Stimulated activated CD8-positive, alpha-beta memory T cell treated with anti-CD3 and anti-CD28 coated beads, Interleukin-12 subunit alpha, Interleukin-12 subunit beta, amount 100 ng/mL, for 1 hour (primary cell): ENCODE results near the gene FHAD1.

Source experiments
- DNase-seq: peaks from one replicate; pipeline ENCODE4 v3.0.0-alpha.2; 2020; ENCODE audit warnings: low read depth

FHAD1 gene

DNA sequence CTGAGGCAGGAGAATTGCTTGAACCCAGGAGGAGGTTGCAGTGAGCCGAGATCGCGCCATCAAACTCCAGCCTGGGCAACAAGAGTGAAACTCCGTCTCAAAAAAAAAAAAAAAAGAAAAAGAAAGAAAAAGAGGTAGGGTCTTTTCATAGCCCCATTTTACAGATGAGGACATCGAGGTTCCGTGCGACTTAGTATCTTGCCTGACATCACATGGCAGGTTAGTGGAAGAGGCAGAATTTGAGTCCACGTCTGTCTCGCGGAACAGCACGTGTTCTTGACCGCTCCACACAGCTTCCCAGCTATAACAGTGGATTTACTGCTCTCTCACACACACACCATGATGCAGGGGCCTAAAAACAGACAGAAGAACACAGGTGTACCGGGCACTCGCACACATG lies 192.3 kb downstream of the FHAD1 start:
- no peak for DNase-seq

DNA sequence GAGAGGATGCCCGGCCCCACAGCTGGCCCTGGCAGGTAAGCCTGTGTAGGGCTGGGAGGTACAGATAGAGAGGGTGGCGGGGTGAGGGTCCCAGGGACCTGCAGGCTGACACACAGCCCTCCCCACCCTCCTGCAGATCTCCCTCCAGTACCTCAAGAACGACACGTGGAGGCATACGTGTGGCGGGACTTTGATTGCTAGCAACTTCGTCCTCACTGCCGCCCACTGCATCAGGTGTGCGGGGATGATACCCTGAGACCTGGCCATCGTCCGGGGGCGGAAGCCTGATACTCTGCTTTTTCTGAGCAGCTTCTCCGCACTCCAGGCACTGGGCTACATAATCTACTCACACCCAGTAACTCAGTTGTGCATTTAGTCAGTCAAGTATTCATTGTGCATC lies 193.3 kb downstream of the FHAD1 start:
- no peak for DNase-seq

DNA sequence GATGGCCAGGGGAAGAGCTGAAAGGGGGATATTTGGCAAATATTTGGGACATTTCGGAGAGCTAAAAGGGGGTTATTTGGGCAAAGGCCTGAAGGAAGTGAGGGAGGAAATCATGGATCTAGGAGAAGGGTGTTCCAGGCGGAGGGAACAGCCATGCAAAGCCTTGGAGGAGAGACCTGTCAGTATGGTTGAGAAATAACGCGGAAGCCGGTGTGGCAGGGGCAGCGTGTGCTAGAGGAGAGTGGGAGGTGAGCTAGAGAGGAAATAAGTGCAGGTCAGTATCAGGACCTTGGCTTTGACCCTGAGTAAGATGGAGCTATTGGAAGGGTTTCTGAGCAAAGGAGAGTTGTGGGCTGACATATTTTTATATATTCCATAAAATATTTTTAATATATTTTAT lies 194.2 kb downstream of the FHAD1 start:
- DNase-seq = no peak

DNA sequence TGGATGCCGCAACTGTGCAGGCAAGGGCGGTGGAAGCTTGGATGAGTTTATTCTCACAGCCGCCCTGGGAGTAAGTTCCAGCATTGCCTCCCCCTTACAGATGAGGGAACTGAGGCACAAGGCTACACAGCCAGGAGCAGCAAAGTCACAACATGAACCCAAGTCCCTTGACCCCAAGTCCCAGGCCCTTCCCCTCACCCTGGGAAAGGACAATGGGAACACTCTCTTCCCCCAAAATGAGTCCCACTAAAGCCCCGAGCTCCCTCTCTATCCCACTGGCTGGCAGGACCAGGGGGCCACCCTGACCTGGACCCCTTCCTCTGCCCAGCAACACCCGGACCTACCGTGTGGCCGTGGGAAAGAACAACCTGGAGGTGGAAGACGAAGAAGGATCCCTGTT lies 195.1 kb downstream of the FHAD1 start:
- DNase-seq = no peak

DNA sequence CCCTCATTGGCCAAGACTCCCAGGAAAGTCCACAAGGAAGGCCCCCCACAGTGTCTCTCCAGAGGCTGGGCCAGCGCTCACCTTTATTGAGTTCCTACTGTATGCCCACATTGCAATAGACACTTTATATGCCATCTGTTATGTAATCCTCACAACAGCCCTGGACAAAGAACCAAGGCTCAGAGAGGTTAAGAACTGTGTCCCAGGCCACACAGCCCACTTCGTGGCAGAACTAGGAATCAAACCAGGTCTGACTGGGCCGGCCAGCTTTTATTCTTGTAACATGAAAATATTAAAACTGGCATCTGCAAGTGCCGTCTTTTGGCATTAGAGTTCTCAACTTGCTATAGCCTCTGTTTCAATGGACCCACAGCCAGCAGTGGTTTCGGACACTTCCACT lies 195.7 kb downstream of the FHAD1 start:
- DNase-seq = no peak

DNA sequence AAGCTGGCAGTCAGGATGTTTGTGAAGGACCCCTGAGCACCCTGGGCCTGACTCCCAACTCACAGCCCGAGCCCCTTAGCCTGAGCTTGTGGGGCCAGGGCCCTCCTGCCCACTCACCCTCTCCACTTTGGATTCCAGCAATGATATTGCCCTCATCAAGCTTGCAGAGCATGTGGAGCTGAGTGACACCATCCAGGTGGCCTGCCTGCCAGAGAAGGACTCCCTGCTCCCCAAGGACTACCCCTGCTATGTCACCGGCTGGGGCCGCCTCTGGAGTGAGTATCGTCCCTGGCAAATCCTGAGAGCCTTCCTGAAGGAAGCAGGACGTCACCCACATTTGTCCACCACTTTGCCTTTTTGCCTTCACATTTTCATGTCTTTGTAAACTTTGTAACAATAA lies 196.3 kb downstream of the FHAD1 start:
- DNase-seq = no peak

DNA sequence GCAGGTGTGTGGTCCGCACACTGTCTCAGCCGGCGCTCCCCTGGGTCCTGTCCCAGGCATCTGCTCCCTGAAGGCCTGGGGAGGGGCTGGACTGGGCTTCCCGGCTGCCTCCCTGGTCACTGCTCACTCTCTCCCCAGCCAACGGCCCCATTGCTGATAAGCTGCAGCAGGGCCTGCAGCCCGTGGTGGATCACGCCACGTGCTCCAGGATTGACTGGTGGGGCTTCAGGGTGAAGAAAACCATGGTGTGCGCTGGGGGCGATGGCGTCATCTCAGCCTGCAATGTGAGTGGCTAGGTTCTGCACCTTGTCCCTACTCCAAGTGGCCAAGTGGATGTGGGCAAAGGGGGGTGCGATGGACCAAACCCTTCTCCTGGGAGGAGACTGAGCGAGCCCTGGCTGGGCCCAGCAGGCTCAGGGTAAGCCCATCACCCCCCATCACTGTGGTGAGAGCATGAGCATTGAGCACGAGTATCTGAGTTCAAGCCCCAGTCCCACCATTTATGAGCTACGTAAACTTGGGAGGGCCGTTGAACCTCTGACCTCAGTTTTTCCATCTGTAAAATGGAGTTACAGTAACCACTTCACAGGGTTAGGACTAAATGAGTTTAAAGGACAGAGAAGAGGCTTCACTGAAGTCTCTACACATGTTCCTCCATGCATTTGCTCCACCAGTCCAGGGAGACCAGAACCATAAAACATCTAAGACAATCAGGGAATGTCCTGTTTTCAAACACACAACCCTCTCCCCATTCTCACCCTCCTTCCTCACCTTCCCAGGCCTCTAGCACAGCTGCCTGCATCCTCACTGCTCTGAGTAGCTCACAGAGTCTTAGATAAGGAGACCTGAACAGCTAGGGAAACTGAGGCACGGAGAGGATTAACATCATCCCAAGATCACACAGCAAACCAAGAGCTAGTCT lies 197.7 kb downstream of the FHAD1 start:
- DNase-seq = no peak

DNA sequence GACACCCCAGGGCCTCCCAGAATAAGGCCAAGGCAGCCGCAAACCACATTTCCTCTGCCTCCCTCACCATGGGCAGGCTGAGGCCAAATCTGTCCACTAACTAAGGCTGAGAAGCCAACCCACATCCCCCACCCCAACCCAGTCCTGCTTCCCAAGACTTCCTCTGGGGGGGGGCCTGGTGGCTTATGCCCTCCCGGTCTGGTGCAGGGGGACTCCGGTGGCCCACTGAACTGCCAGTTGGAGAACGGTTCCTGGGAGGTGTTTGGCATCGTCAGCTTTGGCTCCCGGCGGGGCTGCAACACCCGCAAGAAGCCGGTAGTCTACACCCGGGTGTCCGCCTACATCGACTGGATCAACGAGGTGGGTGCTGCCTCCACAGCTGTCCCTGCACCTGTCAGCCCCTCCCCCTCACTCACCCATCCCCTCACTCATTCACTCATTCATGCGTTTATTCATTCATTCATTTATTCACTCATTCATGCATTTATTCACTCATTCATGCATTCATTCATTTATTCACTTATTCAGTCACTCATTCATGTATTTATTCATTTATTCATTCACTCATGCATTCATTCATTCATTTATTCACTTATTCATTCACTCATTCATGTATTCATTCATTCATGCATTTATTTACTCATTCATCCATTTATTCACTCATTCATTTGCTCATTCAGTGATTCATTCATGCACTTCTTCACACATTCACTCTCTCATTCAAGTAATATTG lies 198.5 kb downstream of the FHAD1 start:
- DNase-seq = no peak

DNA sequence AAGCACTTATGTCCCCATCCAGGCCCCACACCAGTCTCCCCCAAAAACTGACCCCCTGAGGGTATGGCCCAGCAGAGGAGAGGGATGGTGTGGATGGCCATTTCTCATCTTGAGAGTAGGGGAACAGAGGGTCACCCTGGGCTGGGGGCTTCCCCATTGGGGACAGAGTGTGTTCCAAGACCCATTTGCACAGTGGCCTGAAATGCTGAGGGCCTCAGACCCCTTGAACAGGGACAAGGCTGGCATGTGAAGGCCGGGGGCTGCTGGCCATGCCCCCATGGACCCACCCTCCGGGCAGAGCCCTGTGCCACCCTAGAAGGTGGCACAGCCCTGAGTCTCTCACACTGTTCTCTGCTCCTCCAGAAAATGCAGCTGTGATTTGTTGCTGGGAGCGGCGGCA lies 199.2 kb downstream of the FHAD1 start:
- no peak for DNase-seq
